ENCODE data around the gene L2HGDH. TPM values are rescaled to one million over a fixed set of nuclear protein-coding genes. Genes with fewer than 3 reads are reported as not detected.
A peak's percentile ranks its signal among the peaks of the same experiment; 100 is the strongest.

L2HGDH gene
- polyA plus RNA-seq, 1 donor (not counting 4 experiments of a cell fraction or from before 2014, with no cell fraction given), result 7.9 TPM

- H3K79me2 ChIP-seq (ENCODE audit: control insufficient read depth, insufficient read depth, low read length), result no peaks in the 10 kb centered on the region
- dilution Hi-C loops (cut with MboI; ENCODE audit: extremely low pct_ligation_motif_present, low sequenced_read_pairs), result no loop called here
- H3K9ac ChIP-seq (ENCODE audit: control insufficient read depth, extremely low read depth, insufficient read depth, low read length), result no peak overlapping the region
- DNase-seq (ENCODE audit: low read depth, low spot score), result no peak
- FAIRE-seq, result no peak
- TF ChIP-seq EZH2 (IDR thresholded peaks at IDR 0.05; ENCODE audit: low read length) (no peak), CTCF (optimal IDR thresholded peaks at IDR 0.05 in 1 of 3, IDR thresholded peaks at IDR 0.05 in 1 of 3, conservative IDR thresholded peaks at IDR 0.05 in 1 of 3; ENCODE audit: extremely low read depth in 1 of 3, insufficient read depth in 2 of 3, low read length in 3 of 3) (no peak)
- H3K4me1 ChIP-seq (ENCODE audit: control insufficient read depth, extremely low read depth, insufficient read depth, low read length), result no peaks in the 10 kb centered on the region
- no peaks in the 10 kb centered on the region for H3K27me3 ChIP-seq (ENCODE audit: control insufficient read depth, extremely low read depth, insufficient read depth, low read length)
- no peak overlapping the region for H3K4me2 ChIP-seq (ENCODE audit: control insufficient read depth, extremely low read depth, insufficient read depth, low read depth, low read length)
- H3K36me3 ChIP-seq (ENCODE audit: control insufficient read depth in 2 of 2, extremely low read depth in 1 of 2, insufficient read depth in 2 of 2, low read length in 2 of 2), result no peaks in the 10 kb centered on the region
- H3K4me3 ChIP-seq (ENCODE audit: control insufficient read depth in 2 of 3, extremely low read depth in 1 of 3, insufficient read depth in 2 of 3, low read depth in 1 of 3, low read length in 3 of 3), result no peak overlapping the region
- H3K9me1 ChIP-seq (ENCODE audit: control insufficient read depth, extremely low read depth, insufficient read depth, low read length), result no peaks in the 10 kb centered on the region
- H2AFZ ChIP-seq (ENCODE audit: control insufficient read depth, low read length), result no peak overlapping the region
- H4K20me1 ChIP-seq (ENCODE audit: control insufficient read depth, extremely low read depth, insufficient read depth, low read length), result no peaks in the 10 kb centered on the region
- H3K9me3 ChIP-seq (ENCODE audit: control insufficient read depth, low read depth, low read length), result no peaks in the 10 kb centered on the region
- H3K27ac ChIP-seq (ENCODE audit: control insufficient read depth, insufficient read depth, low read length), result no peak overlapping the region
Measured at GRCh38 chr14:50262865-50263264, 49.2 kb downstream of the L2HGDH start.

GRCh38 chr14:50260511-50260910 is 51.5 kb downstream of the L2HGDH start:
- Histone ChIP-seq H3K27ac (ENCODE audit: control insufficient read depth, insufficient read depth, low read length) (no peak overlapping the region), H4K20me1 (ENCODE audit: control insufficient read depth, extremely low read depth, insufficient read depth, low read length) (no peaks in the 10 kb centered on the region), H3K9ac (ENCODE audit: control insufficient read depth, extremely low read depth, insufficient read depth, low read length) (no peak overlapping the region), H3K9me3 (ENCODE audit: control insufficient read depth, low read depth, low read length) (no peaks in the 10 kb centered on the region), H3K36me3 (ENCODE audit: control insufficient read depth in 2 of 2, extremely low read depth in 1 of 2, insufficient read depth in 2 of 2, low read length in 2 of 2) (no peaks in the 10 kb centered on the region), H3K4me1 (ENCODE audit: control insufficient read depth, extremely low read depth, insufficient read depth, low read length) (no peaks in the 10 kb centered on the region), H3K79me2 (ENCODE audit: control insufficient read depth, insufficient read depth, low read length) (no peaks in the 10 kb centered on the region), H3K27me3 (ENCODE audit: control insufficient read depth, extremely low read depth, insufficient read depth, low read length) (no peaks in the 10 kb centered on the region), H3K9me1 (ENCODE audit: control insufficient read depth, extremely low read depth, insufficient read depth, low read length) (no peaks in the 10 kb centered on the region), H2AFZ (ENCODE audit: control insufficient read depth, low read length) (no peak overlapping the region), H3K4me3 (ENCODE audit: control insufficient read depth in 2 of 3, extremely low read depth in 1 of 3, insufficient read depth in 2 of 3, low read depth in 1 of 3, low read length in 3 of 3) (no peak overlapping the region), H3K4me2 (ENCODE audit: control insufficient read depth, extremely low read depth, insufficient read depth, low read depth, low read length) (no peak overlapping the region)
- DNase-seq (ENCODE audit: low read depth, low spot score) (no peak), FAIRE-seq (no peak)
- dilution Hi-C loops (cut with MboI; ENCODE audit: extremely low pct_ligation_motif_present, low sequenced_read_pairs), result no loop called here
- TF ChIP-seq CTCF (optimal IDR thresholded peaks at IDR 0.05 in 1 of 3, IDR thresholded peaks at IDR 0.05 in 1 of 3, conservative IDR thresholded peaks at IDR 0.05 in 1 of 3; ENCODE audit: extremely low read depth in 1 of 3, insufficient read depth in 2 of 3, low read length in 3 of 3), result peak; percentile 28 to 45 (median 37)
- no peak for TF ChIP-seq EZH2 (IDR thresholded peaks at IDR 0.05; ENCODE audit: low read length)

All from keratinocyte (primary cell).